Colon (tissue), 2 donors: ENCODE data around the gene PGS1.
"Not testable (repeated sequence)": the region's sequence is repeated elsewhere in the genome, so short reads cannot be mapped to it uniquely, and the experiment has no call there.

Source experiments
- FAIRE-seq: peaks from 2 replicates; lab custom pipeline; 2012; peaks lifted over from hg19 to GRCh38; lab: Jason Lieb, UNC
- donor health status: control.
- donor health status: control.

Gene PGS1

GRCh38 chr17:78450696-78451345, 72.4 kb downstream of the PGS1 start:
- FAIRE-seq = no peak

- no peak for FAIRE-seq
Measured at GRCh38 chr17:78451753-78452152, 73.3 kb downstream of the PGS1 start.

- no peak for FAIRE-seq
Measured at GRCh38 chr17:78454346-78454745, 75.9 kb downstream of the PGS1 start.

- no peak for FAIRE-seq
Measured at GRCh38 chr17:78458091-78458490, 79.6 kb downstream of the PGS1 start.

- no peak for FAIRE-seq
Measured at GRCh38 chr17:78458736-78459335, 80.4 kb downstream of the PGS1 start.

- FAIRE-seq = no peak
Measured at GRCh38 chr17:78459696-78460095, 81.2 kb downstream of the PGS1 start.

GRCh38 chr17:78460176-78460675, 81.8 kb downstream of the PGS1 start:
- no peak for FAIRE-seq

DNA sequence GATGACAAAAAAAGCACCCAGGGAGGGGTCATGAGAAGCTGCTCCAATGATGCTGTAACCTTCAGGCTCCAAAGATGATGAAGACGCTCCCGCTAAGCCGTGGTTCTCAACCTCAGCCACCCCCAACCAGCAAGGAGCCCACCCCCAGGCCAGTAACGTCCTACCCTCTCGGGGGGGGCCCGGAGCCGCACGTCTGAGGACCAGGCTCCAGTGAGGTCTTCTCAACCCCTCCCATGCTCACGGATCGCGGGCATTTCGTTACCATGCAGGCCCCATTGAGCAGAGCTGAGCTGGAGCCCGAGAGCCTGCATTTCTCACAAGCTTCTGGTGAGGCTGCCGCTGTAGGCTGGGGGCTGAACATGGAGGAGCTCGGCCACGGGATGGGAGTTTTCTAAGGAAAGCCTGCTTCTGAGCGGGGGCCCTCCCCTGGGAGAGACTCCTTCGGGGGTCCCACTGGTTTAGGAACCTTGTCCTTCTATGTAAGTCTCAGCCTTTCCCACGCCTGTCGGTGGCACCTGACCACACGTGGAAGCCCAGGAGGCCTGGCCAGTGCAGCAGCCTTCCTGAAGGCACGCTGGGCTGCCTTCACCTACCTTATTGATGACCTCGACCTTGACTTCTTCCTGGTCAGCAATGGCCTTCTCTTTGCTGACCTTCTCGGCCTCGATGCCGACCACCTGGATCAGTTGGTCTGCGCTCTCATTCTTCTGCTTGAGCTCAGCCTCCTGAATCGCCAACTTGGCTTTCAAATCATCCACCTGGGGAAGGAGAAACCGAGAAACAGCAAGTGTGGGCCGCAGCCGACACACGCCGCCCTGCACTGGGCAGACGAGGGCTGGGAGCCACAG, 82.7 kb downstream of the PGS1 start:
- no peak for FAIRE-seq

- no peak for FAIRE-seq
Measured at GRCh38 chr17:78461799-78462053, 83.3 kb downstream of the PGS1 start.

- no peak for FAIRE-seq
Measured at GRCh38 chr17:78462148-78462547, 83.7 kb downstream of the PGS1 start.

GRCh38 chr17:78466109-78466785, 87.8 kb downstream of the PGS1 start:
- FAIRE-seq = not testable (repeated sequence)

- no peak for FAIRE-seq
Measured at GRCh38 chr17:78466786-78467715, 88.6 kb downstream of the PGS1 start.

DNA sequence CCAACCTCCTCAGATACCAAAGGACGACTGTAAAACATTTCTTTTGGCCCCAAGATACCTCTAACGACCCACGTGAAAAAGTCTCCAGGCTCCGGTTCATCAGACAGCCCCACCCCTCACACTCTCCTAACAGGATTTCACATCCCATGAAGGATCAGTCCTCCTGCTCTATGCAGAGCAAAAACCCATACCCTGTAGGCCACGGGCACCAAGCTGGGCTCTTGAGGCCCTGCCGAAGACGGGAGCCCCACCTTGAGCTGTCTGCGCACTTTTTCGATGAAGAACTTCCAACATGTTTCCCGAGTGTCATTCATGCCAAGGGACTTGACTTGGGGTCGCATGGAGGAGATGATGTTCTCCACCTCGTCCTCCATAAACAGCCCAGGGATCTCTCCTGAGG, 89.9 kb downstream of the PGS1 start:
- FAIRE-seq = no peak

- FAIRE-seq = no peak
Measured at GRCh38 chr17:78469443-78469842, 91.0 kb downstream of the PGS1 start.

GRCh38 chr17:78471635-78472034, 93.2 kb downstream of the PGS1 start:
- no peak for FAIRE-seq

DNA sequence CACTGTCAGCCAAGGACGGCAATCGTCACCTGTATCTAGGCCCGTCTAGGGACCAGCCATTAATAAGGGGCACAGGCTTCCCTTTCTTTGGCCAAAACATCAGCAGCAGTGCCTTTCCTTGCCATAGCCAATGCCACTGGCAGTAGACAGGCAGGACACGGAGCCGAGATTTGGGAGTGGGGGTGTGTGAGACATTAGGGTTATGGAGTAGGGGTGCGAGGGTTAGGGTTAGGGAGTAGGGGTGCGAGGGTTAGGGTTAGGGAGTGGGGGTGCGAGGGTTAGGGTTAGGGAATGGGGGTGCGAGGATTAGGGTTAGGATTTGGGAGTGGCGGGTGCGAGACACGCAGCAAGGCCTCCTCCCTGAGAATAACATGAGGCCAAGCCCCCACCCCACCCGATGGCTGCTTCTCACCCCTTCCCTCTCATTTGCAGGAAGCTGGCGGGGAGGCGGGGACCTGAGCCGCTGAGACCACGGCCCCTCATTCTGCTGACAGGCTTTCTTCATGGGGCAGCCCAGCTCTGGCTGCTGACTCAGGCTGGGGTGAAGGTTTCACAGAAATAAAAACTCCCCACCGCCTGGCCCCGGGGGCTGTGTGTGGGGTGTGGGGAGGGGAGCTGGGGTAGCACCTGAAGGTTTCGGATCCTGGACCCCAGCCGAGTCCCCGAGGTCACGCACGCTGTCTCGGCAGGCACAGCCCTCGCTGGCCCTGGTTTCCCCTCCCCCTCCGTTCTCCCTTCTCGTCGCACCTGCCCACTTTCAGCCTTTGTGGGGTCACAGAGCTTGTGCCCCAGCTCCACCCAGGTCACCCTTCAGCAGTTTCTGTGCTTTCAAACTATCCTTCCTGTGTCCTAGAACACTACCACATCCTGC, 93.8 kb downstream of the PGS1 start:
- no peak for FAIRE-seq

DNA sequence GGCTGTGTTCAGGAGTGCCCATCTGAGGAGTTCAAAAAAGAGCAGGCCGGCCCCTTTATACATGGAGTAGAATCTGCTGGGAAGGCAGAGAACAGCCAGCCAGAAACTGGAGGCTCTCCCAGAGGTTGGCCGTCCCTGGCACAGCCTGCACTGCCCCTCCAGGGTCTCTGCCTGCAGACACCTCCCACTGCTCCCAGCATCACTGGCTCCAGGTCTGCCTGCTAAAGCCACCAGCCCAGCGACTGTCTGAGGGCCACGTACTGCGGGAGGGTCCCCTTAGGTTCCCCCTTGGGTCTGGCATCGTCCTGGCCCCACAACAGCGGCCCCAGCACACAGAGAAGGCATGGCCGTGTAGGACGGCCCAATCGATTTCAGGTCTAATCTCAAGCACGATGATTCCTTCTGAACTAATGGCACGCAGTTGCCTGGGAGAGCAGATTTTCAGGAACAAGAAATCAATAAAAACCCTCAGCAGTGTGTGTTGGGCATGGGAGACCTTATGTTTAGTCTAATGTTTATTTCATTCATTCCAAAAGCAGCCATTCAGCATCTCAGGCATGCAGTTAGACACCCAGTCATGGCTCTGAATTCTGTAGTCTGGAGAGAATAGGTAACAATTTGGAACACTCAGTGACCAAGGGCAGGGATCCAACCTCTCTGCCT, 95.6 kb downstream of the PGS1 start:
- no peak for FAIRE-seq
